Loucy (cell line): ENCODE measurements around the gene G0S2.

Source experiments
- H2AFZ ChIP-seq: fragments of 200-600 bp; sonication (generic); 2 replicates; pipeline ENCODE4 v1.6.0; 2016; ENCODE audit warnings: antibody characterized with exemption, mild to moderate bottlenecking, low read length, moderate library complexity
- H3F3A ChIP-seq: fragments of 200-600 bp; 2 replicates; pipeline ENCODE4 v1.6.0; 2016; ENCODE audit warnings: antibody characterized with exemption, low read depth, mild to moderate bottlenecking
- H3K27me3 ChIP-seq: fragments of 200-600 bp; sonication (generic); 2 replicates; pipeline ENCODE4 v1.6.1; 2014; ENCODE audit warnings: low read length, mild to moderate bottlenecking; ENCODE audit not compliant: insufficient read depth, poor library complexity, severe bottlenecking
- H3K36me3 ChIP-seq: fragments of 200-600 bp; sonication (generic); 2 replicates; pipeline ENCODE4 v1.6.1; 2016; ENCODE audit warnings: low read length; ENCODE audit not compliant: insufficient read depth
- H3K4me1 ChIP-seq: fragments of 200-600 bp; sonication (generic); 2 replicates; pipeline ENCODE4 v1.5.1; 2014; ENCODE audit warnings: low read length, mild to moderate bottlenecking; ENCODE audit not compliant: insufficient read depth, poor library complexity, severe bottlenecking
- H3K4me2 ChIP-seq: fragments of 200-600 bp; sonication (generic); 2 replicates; pipeline ENCODE4 v1.6.0; 2014; ENCODE audit warnings: antibody characterized with exemption, low read length, low read depth, mild to moderate bottlenecking; ENCODE audit not compliant: poor library complexity, severe bottlenecking
- H3K4me3 ChIP-seq: fragments of 200-600 bp; sonication (generic); 2 replicates; pipeline ENCODE4 v1.5.1; 2014; ENCODE audit warnings: low read length, mild to moderate bottlenecking, mixed read lengths; ENCODE audit not compliant: poor library complexity, severe bottlenecking
- H3K79me2 ChIP-seq: fragments of 200-600 bp; sonication (generic); 2 replicates; pipeline ENCODE4 v1.6.1; 2014; ENCODE audit warnings: low read length; ENCODE audit not compliant: insufficient read depth
- H3K9ac ChIP-seq: fragments of 200-600 bp; sonication (generic); 2 replicates; pipeline ENCODE4 v1.6.0; 2014; ENCODE audit warnings: mild to moderate bottlenecking, low read depth, low read length, moderate library complexity; ENCODE audit not compliant: poor library complexity, severe bottlenecking
- H3K9me2 ChIP-seq: fragments of 200-600 bp; sonication (generic); replicated peaks from 2 replicates; pipeline ENCODE4 v1.6.1; 2016; ENCODE audit warnings: low read depth, low read length, mixed read lengths
- H3K9me3 ChIP-seq: fragments of 200-600 bp; sonication (generic); 2 replicates; pipeline ENCODE4 v1.6.1; 2014; ENCODE audit warnings: mild to moderate bottlenecking, antibody characterized with exemption, low read length, low read depth; ENCODE audit not compliant: insufficient read depth
- H4K20me1 ChIP-seq: fragments of 200-600 bp; sonication (generic); 2 replicates; pipeline ENCODE4 v1.6.0; 2014; ENCODE audit warnings: antibody characterized with exemption, low read length, mild to moderate bottlenecking; ENCODE audit not compliant: insufficient read depth, poor library complexity, severe bottlenecking
- EZH2phosphoT487 ChIP-seq: fragments of 200-600 bp; IDR thresholded peaks from 2 replicates; pipeline ENCODE4 v1.6.1; 2018; ENCODE audit warnings: antibody characterized with exemption, mild to moderate bottlenecking, moderate library complexity, borderline replicate concordance
- TF ChIP-seq, protein P1 (sequence below): fragments of 200-600 bp; sonication (generic); conservative IDR thresholded peaks from 2 replicates; pipeline ENCODE4 v1.5.1; 2014; ENCODE audit warnings: mild to moderate bottlenecking, antibody characterized with exemption, low read length

The G0S2 gene

DNA sequence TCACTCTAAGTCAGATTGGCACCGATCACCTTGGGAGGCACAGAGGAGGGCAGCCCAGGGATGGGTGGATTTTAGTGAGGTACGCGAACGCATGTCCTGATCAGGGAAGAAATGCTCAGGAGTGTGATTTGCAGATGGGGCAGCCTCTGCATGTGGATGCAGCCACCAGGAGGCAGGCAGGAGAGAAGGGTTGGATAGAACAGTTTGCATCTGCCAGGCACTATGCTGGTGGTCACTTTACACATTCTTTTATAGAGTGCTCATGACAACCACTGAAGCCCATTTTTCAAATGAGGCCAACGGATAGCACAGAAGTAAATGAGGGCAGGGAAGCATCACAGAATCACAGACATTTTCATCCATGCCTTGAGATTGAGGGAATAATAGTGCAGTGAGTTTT, 28.7 kb upstream of the G0S2 start:
- Histone ChIP-seq H3K4me3 (no peak overlapping the region), H4K20me1 (no peaks in the 10 kb centered on the region), H3K9me2 (no peaks in the 10 kb centered on the region), H3K79me2 (no peaks in the 10 kb centered on the region), H3K36me3 (no peaks in the 10 kb centered on the region), H3K4me2 (no peak overlapping the region), H3K9ac (no peak overlapping the region), H3F3A (no peaks in the 10 kb centered on the region), H3K9me3 (no peaks in the 10 kb centered on the region), H2AFZ (no peak overlapping the region), H3K27me3 (no peaks in the 10 kb centered on the region), H3K4me1 (peaks cover 10% of the 10 kb centered on the region)
- TF ChIP-seq, protein P1, sequence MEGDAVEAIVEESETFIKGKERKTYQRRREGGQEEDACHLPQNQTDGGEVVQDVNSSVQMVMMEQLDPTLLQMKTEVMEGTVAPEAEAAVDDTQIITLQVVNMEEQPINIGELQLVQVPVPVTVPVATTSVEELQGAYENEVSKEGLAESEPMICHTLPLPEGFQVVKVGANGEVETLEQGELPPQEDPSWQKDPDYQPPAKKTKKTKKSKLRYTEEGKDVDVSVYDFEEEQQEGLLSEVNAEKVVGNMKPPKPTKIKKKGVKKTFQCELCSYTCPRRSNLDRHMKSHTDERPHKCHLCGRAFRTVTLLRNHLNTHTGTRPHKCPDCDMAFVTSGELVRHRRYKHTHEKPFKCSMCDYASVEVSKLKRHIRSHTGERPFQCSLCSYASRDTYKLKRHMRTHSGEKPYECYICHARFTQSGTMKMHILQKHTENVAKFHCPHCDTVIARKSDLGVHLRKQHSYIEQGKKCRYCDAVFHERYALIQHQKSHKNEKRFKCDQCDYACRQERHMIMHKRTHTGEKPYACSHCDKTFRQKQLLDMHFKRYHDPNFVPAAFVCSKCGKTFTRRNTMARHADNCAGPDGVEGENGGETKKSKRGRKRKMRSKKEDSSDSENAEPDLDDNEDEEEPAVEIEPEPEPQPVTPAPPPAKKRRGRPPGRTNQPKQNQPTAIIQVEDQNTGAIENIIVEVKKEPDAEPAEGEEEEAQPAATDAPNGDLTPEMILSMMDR, result peak; percentile 43
- no peak for TF ChIP-seq EZH2phosphoT487

DNA sequence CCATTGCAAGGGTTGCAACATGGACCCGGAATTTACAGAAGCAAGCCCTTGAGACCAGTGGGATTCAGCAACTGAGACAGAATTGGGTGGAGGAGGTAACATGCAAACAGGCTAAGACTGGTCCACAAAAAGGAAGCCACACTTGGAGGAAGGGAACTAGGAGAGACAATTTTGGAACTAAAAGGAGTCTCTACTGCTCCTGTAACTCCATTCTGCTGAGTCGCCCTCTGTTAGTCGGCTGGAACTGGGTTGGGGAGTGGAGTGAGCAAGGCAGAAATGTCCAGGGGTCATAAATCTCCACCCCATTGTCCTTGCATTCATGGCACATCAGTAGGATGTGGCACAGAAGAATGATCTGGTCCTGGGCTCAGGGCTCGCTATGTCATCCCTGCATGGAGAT, 28.1 kb upstream of the G0S2 start:
- H3F3A ChIP-seq, result no peaks in the 10 kb centered on the region
- H3K9me3 ChIP-seq, result no peaks in the 10 kb centered on the region
- no peaks in the 10 kb centered on the region for H3K27me3 ChIP-seq
- no peak overlapping the region for H3K4me2 ChIP-seq
- no peak overlapping the region for H3K9ac ChIP-seq
- no peak overlapping the region for H2AFZ ChIP-seq
- no peaks in the 10 kb centered on the region for H3K36me3 ChIP-seq
- H4K20me1 ChIP-seq, result no peaks in the 10 kb centered on the region
- TF ChIP-seq, protein P1, result no peak
- TF ChIP-seq EZH2phosphoT487, result no peak
- no peak overlapping the region for H3K4me3 ChIP-seq
- no peaks in the 10 kb centered on the region for H3K9me2 ChIP-seq
- no peaks in the 10 kb centered on the region for H3K79me2 ChIP-seq
- peaks cover 10% of the 10 kb centered on the region for H3K4me1 ChIP-seq

DNA sequence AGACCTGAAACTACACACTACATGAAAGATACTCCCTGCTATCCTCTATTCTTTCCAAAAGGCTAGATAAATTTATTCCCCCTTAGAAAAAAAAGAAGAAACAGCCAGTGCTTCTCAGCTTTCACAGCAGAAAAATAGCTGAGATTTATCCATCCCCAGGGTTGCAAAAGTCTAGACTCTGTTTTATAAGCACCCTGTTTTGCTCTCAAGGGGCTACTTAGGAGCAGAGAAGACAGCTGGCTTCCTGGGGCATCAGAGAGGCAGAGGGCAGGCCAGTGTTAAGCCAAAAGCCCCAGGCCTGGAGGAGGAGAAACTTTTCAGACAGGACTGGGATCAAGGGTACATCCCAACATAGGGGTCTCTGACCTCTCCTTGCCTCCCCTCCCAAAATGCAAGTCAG, 26.9 kb upstream of the G0S2 start:
- Histone ChIP-seq H2AFZ (no peak overlapping the region), H3K36me3 (no peaks in the 10 kb centered on the region), H3K27me3 (no peaks in the 10 kb centered on the region), H3K4me1 (peaks cover 10% of the 10 kb centered on the region), H3K9me2 (no peaks in the 10 kb centered on the region), H3F3A (no peaks in the 10 kb centered on the region), H4K20me1 (no peaks in the 10 kb centered on the region), H3K79me2 (no peaks in the 10 kb centered on the region), H3K9ac (no peak overlapping the region), H3K9me3 (no peaks in the 10 kb centered on the region), H3K4me2 (no peak overlapping the region), H3K4me3 (no peak overlapping the region)
- TF ChIP-seq, protein P1, result no peak
- TF ChIP-seq EZH2phosphoT487, result no peak
